Large intestine (tissue), 3 donors: ENCODE measurements around the gene PPP1R18. TPM values are rescaled to one million over a fixed set of nuclear protein-coding genes. Genes with fewer than 3 reads are reported as not detected.
A peak's percentile ranks its signal among the peaks of the same experiment; 100 is the strongest.
"Not testable (repeated sequence)": the region's sequence is repeated elsewhere in the genome, so short reads cannot be mapped to it uniquely, and the experiment has no call there.

Source experiments
- DNase-seq, 2 donors: peaks; one replicate each; pipeline versions ENCODE4 v3.0.0 to v3.0.0-alpha.2; 2013
- H3K27ac ChIP-seq: one replicate; pipeline ENCODE4 v1.5.1; 2013; ENCODE audit warnings: low read length
- H3K27me3 ChIP-seq: 2 replicates; pipeline ENCODE4 v1.6.1; 2013; ENCODE audit warnings: low read length; ENCODE audit not compliant: control insufficient read depth, insufficient read depth
- H3K36me3 ChIP-seq: 2 replicates; pipeline ENCODE4 v1.6.1; 2013; ENCODE audit warnings: low read length; ENCODE audit not compliant: control insufficient read depth, insufficient read depth
- H3K4me1 ChIP-seq: one replicate; pipeline ENCODE4 v1.6.1; 2013; ENCODE audit warnings: low read length; ENCODE audit not compliant: control insufficient read depth, insufficient read depth
- H3K4me3 ChIP-seq: one replicate; pipeline ENCODE4 v1.5.1; 2013; ENCODE audit warnings: low read length
- H3K9me3 ChIP-seq: one replicate; pipeline ENCODE4 v1.6.1; 2013; ENCODE audit warnings: mild to moderate bottlenecking, low read depth, low read length, moderate library complexity; ENCODE audit not compliant: control insufficient read depth
- WGBS: methylation state at CpG from one replicate; pipeline ENCODE4 v1.1.5; 2013; ENCODE audit warnings: low lambda C conversion rate; ENCODE audit not compliant: insufficient coverage; 5-methylcytosine and 5-hydroxymethylcytosine counted together
- polyA plus RNA-seq: library from polyadenylated mRNA; unstranded; fragments of 120-200 nt; gene quantifications from one replicate; pipeline ENCODE4 v1.2.1, GENCODE V29; 2013

PPP1R18 gene
- polyA plus RNA-seq, 1 donor = 23.0 TPM

GRCh38 chr6:30725713-30726505 is 39.5 kb upstream of the PPP1R18 start:
- no peak overlapping the region for H3K27ac ChIP-seq
- H3K9me3 ChIP-seq = no peaks in the 10 kb centered on the region
- no peak for DNase-seq
- H3K4me1 ChIP-seq = peaks cover 10% of the 10 kb centered on the region
- whole genome bisulfite sequencing = no CpG with 5 or more reads among the region's 3 CpGs
- H3K27me3 ChIP-seq = no peaks in the 10 kb centered on the region
- peaks cover 74% of the 10 kb centered on the region for H3K36me3 ChIP-seq
- H3K4me3 ChIP-seq = no peak overlapping the region

- H3K4me1 ChIP-seq = peaks cover 3% of the 10 kb centered on the region
- no peaks in the 10 kb centered on the region for H3K27me3 ChIP-seq
- no peak overlapping the region for H3K27ac ChIP-seq
- no peak overlapping the region for H3K4me3 ChIP-seq
- H3K9me3 ChIP-seq = no peaks in the 10 kb centered on the region
- WGBS = 83% methylated on average over 1 of the region's 6 CpGs
- peaks cover 67% of the 10 kb centered on the region for H3K36me3 ChIP-seq
- no peak for DNase-seq
Measured at GRCh38 chr6:30724906-30725667, 38.6 kb upstream of the PPP1R18 start.

- H3K9me3 ChIP-seq, H3K27me3 ChIP-seq, H3K4me3 ChIP-seq, H3K27ac ChIP-seq, DNase-seq, H3K4me1 ChIP-seq: not testable (repeated sequence)
- WGBS = no CpG with 5 or more reads among the region's 29 CpGs
- peaks cover 57% of the 10 kb centered on the region for H3K36me3 ChIP-seq
Measured at GRCh38 chr6:30723843-30724741, 37.6 kb upstream of the PPP1R18 start.

- H3K4me1 ChIP-seq, H3K4me3 ChIP-seq, H3K9me3 ChIP-seq, DNase-seq, H3K27ac ChIP-seq, H3K27me3 ChIP-seq: not testable (repeated sequence)
- WGBS = 50% methylated on average over 1 of the region's 16 CpGs
- peaks cover 54% of the 10 kb centered on the region for H3K36me3 ChIP-seq
Measured at GRCh38 chr6:30723159-30723842, 36.9 kb upstream of the PPP1R18 start.

GRCh38 chr6:30722280-30723112 is 36.1 kb upstream of the PPP1R18 start:
- Histone ChIP-seq H3K4me3 (peak overlapping the region; percentile 86), H3K27me3 (no peaks in the 10 kb centered on the region), H3K27ac (peak overlapping the region; percentile 88), H3K36me3 (peaks cover 46% of the 10 kb centered on the region), H3K4me1 (peaks cover 3% of the 10 kb centered on the region), H3K9me3 (no peaks in the 10 kb centered on the region)
- 20% methylated on average over 1 of the region's 27 CpGs for WGBS
- DNase-seq = peak; percentile 76 to 77

- Histone ChIP-seq H3K36me3 (peaks cover 43% of the 10 kb centered on the region), H3K4me3 (peak overlapping the region; percentile 86), H3K27ac (peak overlapping the region; percentile 88)
- not testable (repeated sequence) for H3K9me3 ChIP-seq, H3K4me1 ChIP-seq, H3K27me3 ChIP-seq
- WGBS = no CpG with 5 or more reads among the region's 10 CpGs
- DNase-seq = peak in 1 of 2 donors; percentile 47
Measured at GRCh38 chr6:30722025-30722279, 35.5 kb upstream of the PPP1R18 start.

- peak; percentile 92 to 93 for DNase-seq
- WGBS = no CpG with 5 or more reads among the region's 71 CpGs
- no peaks in the 10 kb centered on the region for H3K27me3 ChIP-seq
- no peaks in the 10 kb centered on the region for H3K9me3 ChIP-seq
- peaks cover 6% of the 10 kb centered on the region for H3K4me1 ChIP-seq
- peak overlapping the region; percentile 94 for H3K4me3 ChIP-seq
- peaks cover 39% of the 10 kb centered on the region for H3K36me3 ChIP-seq
- H3K27ac ChIP-seq = peak overlapping the region; percentile 88
Measured at GRCh38 chr6:30721198-30722024, 35.0 kb upstream of the PPP1R18 start.

GRCh38 chr6:30720738-30721197 is 34.3 kb upstream of the PPP1R18 start:
- Histone ChIP-seq H3K4me3 (peak overlapping the region; percentile 94), H3K9me3 (no peaks in the 10 kb centered on the region), H3K36me3 (peaks cover 34% of the 10 kb centered on the region), H3K27me3 (no peaks in the 10 kb centered on the region), H3K27ac (peak overlapping the region; percentile 84), H3K4me1 (peaks cover 6% of the 10 kb centered on the region)
- no CpG with 5 or more reads among the region's 29 CpGs for WGBS
- peak; percentile 55 to 72 for DNase-seq
